CD8-positive, alpha-beta memory T cell (primary cell): ENCODE data around the gene RNU6-8. TPM values are rescaled to one million over a fixed set of nuclear protein-coding genes. Genes with fewer than 3 reads are reported as not detected.

Experiments used
- CTCF ChIA-PET: fragments of 350-600 bp; sonication (Branson Sonifier 250); formaldehyde crosslinking; loops from one replicate; lab custom pipeline; 2021; ENCODE audit warnings: antibody characterized with exemption; lab: Charles Lee
- POLR2A ChIA-PET: fragments of 350-600 bp; sonication (Branson Sonifier 250); formaldehyde crosslinking; loops from one replicate; lab custom pipeline; 2021; ENCODE audit warnings: antibody characterized with exemption; lab: Charles Lee
- DNase-seq, 5 donors: peaks; one replicate each; pipeline versions ENCODE4 v3.0.0 to v3.0.0-alpha.2; 2020 to 2022; ENCODE audit warnings: mixed read lengths in 1 of 5
- H3K27ac ChIP-seq: one replicate; pipeline ENCODE4 v1.7.0; 2013; ENCODE audit warnings: low read depth, mild to moderate bottlenecking, low read length, moderate library complexity
- H3K27me3 ChIP-seq: 2 replicates; pipeline ENCODE4 v1.7.0; 2013; ENCODE audit warnings: low read length, mild to moderate bottlenecking; ENCODE audit not compliant: insufficient read depth, poor library complexity, severe bottlenecking
- H3K36me3 ChIP-seq: 2 replicates; pipeline ENCODE4 v1.7.0; 2013; ENCODE audit warnings: mild to moderate bottlenecking, low read length, moderate library complexity; ENCODE audit not compliant: insufficient read depth
- H3K4me1 ChIP-seq: 2 replicates; pipeline ENCODE4 v1.7.0; 2013; ENCODE audit warnings: mild to moderate bottlenecking, low read length, moderate library complexity; ENCODE audit not compliant: insufficient read depth
- H3K4me3 ChIP-seq: 2 replicates; pipeline ENCODE4 v1.7.0; 2013; ENCODE audit warnings: mild to moderate bottlenecking, low read length
- H3K9me3 ChIP-seq: 2 replicates; pipeline ENCODE4 v1.7.0; 2013; ENCODE audit warnings: mild to moderate bottlenecking, low read length
- H3K27ac Mint-ChIP-seq, 8 donors: one replicate each; pipeline ENCODE4 v1.8.0; 2020 to 2021; ENCODE audit warnings: mixed read lengths in 8 of 8, mild to moderate bottlenecking in 6 of 8, inconsistent platforms in 3 of 8, moderate library complexity in 3 of 8
- H3K27me3 Mint-ChIP-seq, 2 donors: one replicate each; pipeline ENCODE4 v1.8.0; 2020 to 2021; ENCODE audit warnings: mixed read lengths in 2 of 2, mild to moderate bottlenecking in 1 of 2, moderate library complexity in 1 of 2
- H3K36me3 Mint-ChIP-seq, 3 donors: one replicate each; pipeline ENCODE4 v1.8.0; 2020 to 2021; ENCODE audit warnings: mixed read lengths in 3 of 3, inconsistent platforms in 1 of 3, mild to moderate bottlenecking in 1 of 3
- H3K4me1 Mint-ChIP-seq, 3 donors: one replicate each; pipeline ENCODE4 v1.8.0; 2020 to 2021; ENCODE audit warnings: mixed read lengths in 3 of 3, inconsistent platforms in 1 of 3, mild to moderate bottlenecking in 1 of 3
- H3K4me3 Mint-ChIP-seq, 7 donors: one replicate each; pipeline ENCODE4 v1.8.0; 2020 to 2021; ENCODE audit warnings: mixed read lengths in 7 of 7, mild to moderate bottlenecking in 6 of 7, moderate library complexity in 4 of 7, inconsistent platforms in 2 of 7
- H3K9me3 Mint-ChIP-seq, 5 donors: one replicate each; pipeline ENCODE4 v1.8.0; 2020 to 2022; ENCODE audit warnings: mixed read lengths in 5 of 5, mild to moderate bottlenecking in 3 of 5, moderate library complexity in 2 of 5, inconsistent platforms in 1 of 5
- polyA plus RNA-seq: library from polyadenylated mRNA; unstranded; fragments of 300-500 nt; fragmentation: Illumina TruSeq; gene quantifications from one replicate; pipeline ENCODE4 v1.2.3, GENCODE V29; 2021
- total RNA-seq, 2 experiments: library from RNA; stranded (reverse); gene quantifications; one replicate each; pipeline ENCODE4 v1.2.3, GENCODE V29; 2021

RNU6-8 gene
- total RNA-seq = not detected
- not detected for polyA plus RNA-seq

- Histone ChIP-seq H3K9me3 (no peaks in the 10 kb centered on the region), H3K27me3 (no peaks in the 10 kb centered on the region), H3K4me1 (peaks cover 16% of the 10 kb centered on the region), H3K36me3 (no peaks in the 10 kb centered on the region), H3K27ac (peak within 1 kb of the TSS; percentile 97), H3K4me3 (peak within 1 kb of the TSS; percentile 85)
- H3K4me3 Mint-ChIP-seq = peak within 1 kb of the TSS; percentile 85 to 97 (median 92)
- H3K4me1 Mint-ChIP-seq = peaks cover 29 to 43% (median 40%) of the 10 kb centered on the region in 3 donors
- H3K36me3 Mint-ChIP-seq = peaks cover 0 to 14% (median 0%) of the 10 kb centered on the region in 3 donors
- peaks cover 3 to 10% of the 10 kb centered on the region in 2 donors for H3K27me3 Mint-ChIP-seq
- POLR2A ChIA-PET = interaction anchor here (0.7 to 3.0 kb wide), 3 partner anchors 127 to 1177 kb away, joined by 3 to 21 read pairs (median 4); partner anchors contain the start of genes ARHGAP5 and DTD2
- CTCF ChIA-PET = interaction anchor here (1.9 kb wide), 1 partner anchor 128 kb away, joined by 18 read pairs; the partner anchor contains the start of gene ARHGAP5
- peak; percentile 70 to 95 (median 88) for DNase-seq
- peaks cover 0 to 3% (median 0%) of the 10 kb centered on the region in 5 donors for H3K9me3 Mint-ChIP-seq
- H3K27ac Mint-ChIP-seq = peak within 1 kb of the TSS; percentile 95 to 100 (median 99)
Measured at GRCh38 chr14:32202998-32203882, at the start of gene RNU6-8. Gene RNU6-8, minus strand, starts transcription at chr14:32203269.

- no peaks in the 10 kb centered on the region for H3K27me3 ChIP-seq
- no peaks in the 10 kb centered on the region for H3K9me3 ChIP-seq
- H3K27ac Mint-ChIP-seq = no peak overlapping the region
- ChIA-PET POLR2A (interaction anchor here (1.2 kb wide), 1 partner anchor 176 kb away, joined by 3 read pairs; no protein-coding TSS in a partner anchor), CTCF (interaction anchor here (0.8 to 6.0 kb wide), 13 partner anchors 9 to 742 kb away, joined by 3 to 75 read pairs (median 7); partner anchors contain the start of gene ARHGAP5)
- no peaks in the 10 kb centered on the region for H3K36me3 Mint-ChIP-seq
- H3K36me3 ChIP-seq = no peaks in the 10 kb centered on the region
- no peaks in the 10 kb centered on the region for H3K4me1 Mint-ChIP-seq
- no peaks in the 10 kb centered on the region for H3K9me3 Mint-ChIP-seq
- no peaks in the 10 kb centered on the region for H3K4me1 ChIP-seq
- no peak overlapping the region for H3K27ac ChIP-seq
- H3K4me3 ChIP-seq = no peak overlapping the region
- H3K4me3 Mint-ChIP-seq = no peak overlapping the region
- H3K27me3 Mint-ChIP-seq = peaks cover 0 to 6% of the 10 kb centered on the region in 2 donors
- peak in 4 of 5 donors; percentile 20 to 66 (median 60) for DNase-seq
Measured at GRCh38 chr14:32252030-32252670, 49.1 kb upstream of the RNU6-8 start.

- no peak overlapping the region for H3K4me3 ChIP-seq
- Mint-ChIP-seq H3K4me3 (no peak overlapping the region), H3K27me3 (peaks cover 0 to 6% of the 10 kb centered on the region in 2 donors), H3K4me1 (no peaks in the 10 kb centered on the region), H3K36me3 (no peaks in the 10 kb centered on the region), H3K9me3 (no peaks in the 10 kb centered on the region), H3K27ac (no peak overlapping the region)
- H3K27me3 ChIP-seq = no peaks in the 10 kb centered on the region
- no peaks in the 10 kb centered on the region for H3K4me1 ChIP-seq
- no peaks in the 10 kb centered on the region for H3K9me3 ChIP-seq
- CTCF ChIA-PET = interaction anchor here (0.8 to 6.0 kb wide), 12 partner anchors 14 to 867 kb away, joined by 3 to 75 read pairs (median 5); partner anchors contain the start of gene ARHGAP5
- no peak for DNase-seq
- H3K36me3 ChIP-seq = no peaks in the 10 kb centered on the region
- H3K27ac ChIP-seq = no peak overlapping the region
- POLR2A ChIA-PET = interaction anchor here (1.2 kb wide), 1 partner anchor 175 kb away, joined by 3 read pairs; no protein-coding TSS in a partner anchor
Measured at GRCh38 chr14:32251530-32251929, 48.5 kb upstream of the RNU6-8 start.

GRCh38 chr14:32250681-32251080, 47.6 kb upstream of the RNU6-8 start:
- CTCF ChIA-PET = interaction anchor here (0.9 to 6.0 kb wide), 10 partner anchors 15 to 867 kb away, joined by 3 to 75 read pairs (median 6); partner anchors contain the start of gene ARHGAP5

GRCh38 chr14:32249780-32250179, 46.7 kb upstream of the RNU6-8 start:
- H3K9me3 ChIP-seq = no peaks in the 10 kb centered on the region
- no peaks in the 10 kb centered on the region for H3K4me1 ChIP-seq
- peaks cover 0 to 6% of the 10 kb centered on the region in 2 donors for H3K27me3 Mint-ChIP-seq
- no peak overlapping the region for H3K27ac ChIP-seq
- POLR2A ChIA-PET = no interaction called here
- no peak overlapping the region for H3K4me3 ChIP-seq
- no peaks in the 10 kb centered on the region for H3K36me3 ChIP-seq
- H3K27ac Mint-ChIP-seq = peak overlapping the region in 2 of 8 donors; percentile 18 to 63
- DNase-seq = no peak
- H3K9me3 Mint-ChIP-seq = no peaks in the 10 kb centered on the region
- no peak overlapping the region for H3K4me3 Mint-ChIP-seq
- CTCF ChIA-PET = interaction anchor here (1.6 to 6.0 kb wide), 4 partner anchors 173 to 323 kb away, joined by 4 to 75 read pairs (median 18); partner anchors contain the start of gene ARHGAP5
- H3K4me1 Mint-ChIP-seq = no peaks in the 10 kb centered on the region
- no peaks in the 10 kb centered on the region for H3K36me3 Mint-ChIP-seq
- no peaks in the 10 kb centered on the region for H3K27me3 ChIP-seq

More at GRCh38 chr14:32250681-32251080, 47.6 kb upstream of the RNU6-8 start:
- Histone ChIP-seq H3K4me3 (no peak overlapping the region), H3K27me3 (no peaks in the 10 kb centered on the region), H3K9me3 (no peaks in the 10 kb centered on the region), H3K27ac (no peak overlapping the region), H3K4me1 (no peaks in the 10 kb centered on the region), H3K36me3 (no peaks in the 10 kb centered on the region)
- Mint-ChIP-seq H3K27ac (peak overlapping the region in 1 of 8 donors; percentile 17), H3K4me3 (no peak overlapping the region), H3K27me3 (peaks cover 0 to 6% of the 10 kb centered on the region in 2 donors), H3K9me3 (no peaks in the 10 kb centered on the region), H3K36me3 (no peaks in the 10 kb centered on the region), H3K4me1 (no peaks in the 10 kb centered on the region)
- POLR2A ChIA-PET = no interaction called here
- no peak for DNase-seq

- Histone ChIP-seq H3K36me3 (no peaks in the 10 kb centered on the region), H3K27me3 (no peaks in the 10 kb centered on the region), H3K4me3 (no peak overlapping the region), H3K4me1 (no peaks in the 10 kb centered on the region), H3K27ac (no peak overlapping the region), H3K9me3 (no peaks in the 10 kb centered on the region)
- Mint-ChIP-seq H3K4me1 (no peaks in the 10 kb centered on the region), H3K9me3 (no peaks in the 10 kb centered on the region), H3K4me3 (no peak overlapping the region), H3K36me3 (no peaks in the 10 kb centered on the region), H3K27ac (no peak overlapping the region), H3K27me3 (peaks cover 0 to 6% of the 10 kb centered on the region in 2 donors)
- CTCF ChIA-PET = interaction anchor here (1.6 to 6.0 kb wide), 3 partner anchors 176 to 323 kb away, joined by 4 to 75 read pairs (median 13); no protein-coding TSS in a partner anchor
- POLR2A ChIA-PET = no interaction called here
- no peak for DNase-seq
Measured at GRCh38 chr14:32249371-32249770, 46.3 kb upstream of the RNU6-8 start.

- Mint-ChIP-seq H3K4me1 (no peaks in the 10 kb centered on the region), H3K4me3 (no peak overlapping the region), H3K27ac (no peak overlapping the region), H3K36me3 (no peaks in the 10 kb centered on the region), H3K27me3 (peaks cover 6 to 17% of the 10 kb centered on the region in 2 donors), H3K9me3 (no peaks in the 10 kb centered on the region)
- Histone ChIP-seq H3K4me1 (no peaks in the 10 kb centered on the region), H3K27me3 (no peaks in the 10 kb centered on the region), H3K36me3 (no peaks in the 10 kb centered on the region), H3K4me3 (no peak overlapping the region), H3K27ac (no peak overlapping the region), H3K9me3 (no peaks in the 10 kb centered on the region)
- POLR2A ChIA-PET = no interaction called here
- CTCF ChIA-PET = interaction anchor here (1.3 to 2.8 kb wide), 2 partner anchors 26 to 173 kb away, joined by 4 to 11 read pairs; no protein-coding TSS in a partner anchor
- no peak for DNase-seq
Measured at GRCh38 chr14:32246751-32247150, 43.7 kb upstream of the RNU6-8 start.
